BJ (cell line): ENCODE measurements around the gene LCNL1. TPM values are rescaled to one million over a fixed set of nuclear protein-coding genes. Genes with fewer than 3 reads are reported as not detected.

ENCODE experiments used
- CTCF ChIA-PET: fragments of 350-600 bp; formaldehyde crosslinking; extraction: SDS; loops from one replicate; lab custom pipeline; 2021; ENCODE audit warnings: antibody characterized with exemption, inconsistent platforms; lab: Yijun Ruan, JAX
- POLR2A ChIA-PET: fragments of 300-600 bp; sonication (Branson Sonifier 250); formaldehyde crosslinking; extraction: SDS; loops from one replicate; lab custom pipeline; 2021; ENCODE audit warnings: antibody characterized with exemption; lab: Charles Lee
- DNase-seq: peaks from one replicate; pipeline ENCODE4 v3.0.0-alpha.2; 2011; ENCODE audit warnings: low read depth
- H3K27me3 ChIP-seq: 2 replicates; pipeline ENCODE4 v1.6.0; 2011; ENCODE audit warnings: low read length; ENCODE audit not compliant: control insufficient read depth, insufficient read depth
- H3K36me3 ChIP-seq: 2 replicates; pipeline ENCODE4 v1.5.1; 2011; ENCODE audit warnings: low read length; ENCODE audit not compliant: control insufficient read depth, insufficient read depth
- H3K4me3 ChIP-seq: 2 replicates; pipeline ENCODE4 v1.5.1; 2011; ENCODE audit warnings: low read depth, mild to moderate bottlenecking, control low read depth, low read length
- polyA plus RNA-seq: library from polyadenylated mRNA; depleted of rRNA; stranded (reverse); fragments of >200 nt; gene quantifications from 2 replicates; pipeline ENCODE4 v1.2.3, GENCODE V29; 2011
- TF ChIP-seq, protein P1 (sequence below): IDR thresholded peaks from 2 replicates; pipeline ENCODE4 v1.5.1; 2011; ENCODE audit warnings: low read depth, mild to moderate bottlenecking, control low read depth, inconsistent platforms, low read length, moderate library complexity; ENCODE audit not compliant: insufficient read depth

LCNL1 gene
- polyA plus RNA-seq, 1 experiment, result 0.01 TPM

DNA sequence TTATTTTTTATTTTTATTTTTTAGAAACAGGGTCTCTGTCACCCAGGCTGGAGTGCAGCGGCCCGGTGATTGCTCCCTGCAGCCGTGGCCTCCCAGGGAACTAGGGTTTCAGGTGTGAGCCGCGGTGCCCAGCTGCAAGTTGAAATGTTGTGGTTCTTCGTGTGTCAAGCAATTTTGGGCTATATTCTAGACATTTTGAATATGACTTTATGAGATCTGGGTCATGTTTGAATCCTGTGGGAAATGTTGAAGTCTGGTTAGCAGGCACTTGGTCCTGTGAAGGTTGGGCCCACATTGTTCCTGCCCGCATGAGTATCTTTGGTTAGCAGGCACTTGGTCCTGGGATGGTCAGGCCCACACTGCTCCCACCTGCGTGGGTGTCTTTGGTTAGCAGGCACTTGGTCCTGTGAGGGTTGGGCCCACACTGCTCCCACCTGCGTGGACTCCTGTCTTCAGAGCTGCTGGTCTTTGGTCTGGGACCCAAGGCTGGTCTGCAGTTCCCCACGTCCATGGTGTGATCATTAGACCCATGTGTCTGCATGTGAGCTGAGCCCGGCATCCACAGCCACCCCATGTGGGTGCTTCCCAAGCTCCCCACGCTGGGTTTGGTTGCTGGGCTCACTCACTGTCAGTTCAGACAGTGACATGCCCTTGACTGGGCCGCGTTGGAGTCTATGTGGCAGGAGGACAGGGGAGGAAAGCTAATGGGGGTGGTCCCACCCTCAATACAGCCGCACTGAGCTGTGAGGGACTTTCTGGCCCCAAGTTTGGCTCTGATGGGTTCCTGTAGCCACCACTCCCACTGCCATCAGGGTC, 45.4 kb upstream of the LCNL1 start:
- Histone ChIP-seq H3K4me3 (no peak overlapping the region), H3K27me3 (no peaks in the 10 kb centered on the region), H3K36me3 (peaks cover 23% of the 10 kb centered on the region)
- DNase-seq, result no peak
- TF ChIP-seq, protein P1, sequence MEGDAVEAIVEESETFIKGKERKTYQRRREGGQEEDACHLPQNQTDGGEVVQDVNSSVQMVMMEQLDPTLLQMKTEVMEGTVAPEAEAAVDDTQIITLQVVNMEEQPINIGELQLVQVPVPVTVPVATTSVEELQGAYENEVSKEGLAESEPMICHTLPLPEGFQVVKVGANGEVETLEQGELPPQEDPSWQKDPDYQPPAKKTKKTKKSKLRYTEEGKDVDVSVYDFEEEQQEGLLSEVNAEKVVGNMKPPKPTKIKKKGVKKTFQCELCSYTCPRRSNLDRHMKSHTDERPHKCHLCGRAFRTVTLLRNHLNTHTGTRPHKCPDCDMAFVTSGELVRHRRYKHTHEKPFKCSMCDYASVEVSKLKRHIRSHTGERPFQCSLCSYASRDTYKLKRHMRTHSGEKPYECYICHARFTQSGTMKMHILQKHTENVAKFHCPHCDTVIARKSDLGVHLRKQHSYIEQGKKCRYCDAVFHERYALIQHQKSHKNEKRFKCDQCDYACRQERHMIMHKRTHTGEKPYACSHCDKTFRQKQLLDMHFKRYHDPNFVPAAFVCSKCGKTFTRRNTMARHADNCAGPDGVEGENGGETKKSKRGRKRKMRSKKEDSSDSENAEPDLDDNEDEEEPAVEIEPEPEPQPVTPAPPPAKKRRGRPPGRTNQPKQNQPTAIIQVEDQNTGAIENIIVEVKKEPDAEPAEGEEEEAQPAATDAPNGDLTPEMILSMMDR, result no peak
- POLR2A ChIA-PET, result no interaction called here
- CTCF ChIA-PET, result interaction anchor here (1.5 to 1.9 kb wide), 2 partner anchors 10 to 92 kb away, joined by 5 to 8 read pairs; no protein-coding TSS in a partner anchor

DNA sequence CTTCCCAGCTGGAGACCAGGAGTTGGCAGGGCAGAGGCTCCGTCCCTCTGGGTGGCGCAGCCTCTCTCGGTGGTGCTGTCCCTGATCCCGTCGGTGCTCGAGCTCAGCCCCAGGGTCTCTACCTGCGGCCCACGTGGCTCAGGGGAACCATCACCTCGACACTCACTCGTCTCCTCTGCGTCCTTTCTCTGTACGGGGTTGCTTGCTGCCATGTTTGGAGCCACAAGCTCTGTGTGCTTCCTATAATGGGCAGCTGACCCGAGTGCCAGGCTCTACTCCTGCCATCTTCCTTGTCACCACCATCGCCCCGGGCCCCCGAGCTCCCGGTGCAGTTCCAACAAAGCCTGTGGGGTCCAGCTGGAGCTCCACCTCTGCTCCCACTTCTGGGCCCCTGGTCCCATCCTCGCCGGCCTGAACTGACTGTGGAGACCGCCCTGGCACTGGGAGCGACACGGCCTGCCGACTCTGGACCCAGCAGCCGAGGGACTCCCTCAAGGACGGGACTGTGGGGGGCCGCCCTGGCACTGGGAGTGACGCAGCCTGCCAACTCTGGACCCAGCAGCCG, 43.3 kb upstream of the LCNL1 start:
- Histone ChIP-seq H3K36me3 (peaks cover 28% of the 10 kb centered on the region), H3K27me3 (no peaks in the 10 kb centered on the region), H3K4me3 (no peak overlapping the region)
- TF ChIP-seq, protein P1, result no peak
- no peak for DNase-seq
- CTCF ChIA-PET, result interaction anchor here (0.8 to 1.9 kb wide), 3 partner anchors 8 to 95 kb away, joined by 3 to 5 read pairs (median 3); no protein-coding TSS in a partner anchor
- POLR2A ChIA-PET, result no interaction called here

DNA sequence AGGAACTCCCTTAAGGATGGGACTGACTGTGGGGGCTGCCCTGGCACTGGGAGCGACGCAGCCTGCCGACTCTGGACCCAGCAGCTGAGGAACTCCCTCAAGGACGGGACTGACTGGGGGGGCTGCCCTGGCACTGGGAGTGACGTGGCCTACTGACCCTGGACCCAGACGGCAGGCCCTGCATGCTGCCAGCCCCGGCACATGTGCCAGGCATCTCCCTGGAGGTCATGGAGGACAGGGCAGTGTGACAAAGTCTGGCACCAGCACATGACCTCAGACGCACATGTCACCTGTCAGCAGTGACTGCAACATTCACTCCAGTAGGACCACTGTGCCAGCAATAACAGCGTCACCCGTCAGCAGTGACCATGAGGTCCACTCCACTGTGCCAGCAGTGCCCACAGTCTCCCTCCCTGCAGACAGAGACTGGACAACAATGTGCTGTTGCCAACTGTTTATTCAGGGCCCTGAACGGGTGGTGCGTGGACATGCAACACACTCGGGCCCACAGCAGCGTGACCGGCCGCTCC, 42.7 kb upstream of the LCNL1 start:
- ChIA-PET CTCF (interaction anchor here (1.9 kb wide), 1 partner anchor 8 kb away, joined by 5 read pairs; no protein-coding TSS in a partner anchor), POLR2A (no interaction called here)
- peaks cover 28% of the 10 kb centered on the region for H3K36me3 ChIP-seq
- DNase-seq, result no peak
- TF ChIP-seq, protein P1, result no peak
- no peaks in the 10 kb centered on the region for H3K27me3 ChIP-seq
- H3K4me3 ChIP-seq, result no peak overlapping the region

DNA sequence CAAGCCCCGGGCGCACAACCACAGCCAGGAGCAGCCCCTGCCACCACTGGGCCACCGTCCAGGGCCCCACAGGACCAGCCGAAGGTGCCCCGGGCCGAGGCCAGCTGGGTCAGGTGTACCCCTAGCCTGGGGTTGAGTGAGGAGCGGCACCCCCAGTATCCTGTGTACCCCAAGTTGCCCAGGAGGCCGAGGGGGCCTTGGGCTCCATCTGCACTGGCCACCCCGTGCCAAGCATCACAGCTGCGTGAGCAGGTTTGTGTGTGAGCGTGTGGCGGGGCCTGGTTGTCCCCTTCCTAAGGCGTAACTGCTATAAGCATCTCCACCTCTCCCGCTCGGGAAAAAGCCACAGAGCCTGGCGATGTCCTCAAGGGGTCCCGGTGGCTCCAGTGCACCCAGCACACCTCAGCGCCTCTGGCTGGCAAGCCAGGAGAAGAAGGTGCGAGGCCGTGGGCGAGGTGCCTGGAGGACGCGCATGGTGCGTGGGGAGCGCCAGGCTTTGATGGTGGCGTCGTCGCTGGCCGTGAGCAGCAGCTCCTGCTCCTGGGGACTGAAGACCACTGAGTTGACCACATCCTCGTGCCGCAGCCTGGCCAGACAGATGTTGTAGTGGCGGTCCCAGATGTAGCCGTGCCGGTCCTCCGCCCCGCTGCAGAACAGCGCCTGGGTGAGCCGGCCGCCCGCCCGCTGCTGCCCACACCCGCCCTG, 42.1 kb upstream of the LCNL1 start:
- DNase-seq, result no peak
- Histone ChIP-seq H3K36me3 (peaks cover 28% of the 10 kb centered on the region), H3K4me3 (no peak overlapping the region), H3K27me3 (no peaks in the 10 kb centered on the region)
- POLR2A ChIA-PET, result no interaction called here
- CTCF ChIA-PET, result no interaction called here
- TF ChIP-seq, protein P1, result no peak
